SIG-M5 (cell line): ENCODE results near the gene KRT77.

Source experiments
- DNase-seq: peaks from one replicate; lab custom pipeline; 2025; lab: John Stamatoyannopoulos, UW

KRT77 gene

GRCh38 chr12:52691076-52691840 is 12.1 kb downstream of the KRT77 start:
- no peak for DNase-seq

GRCh38 chr12:52690351-52691075 is 12.8 kb downstream of the KRT77 start:
- DNase-seq: no peak

- DNase-seq: no peak
Measured at GRCh38 chr12:52689936-52690335, 13.4 kb downstream of the KRT77 start.

- DNase-seq: no peak
Measured at GRCh38 chr12:52689239-52689638, 14.1 kb downstream of the KRT77 start.

GRCh38 chr12:52688481-52688880 is 14.8 kb downstream of the KRT77 start:
- no peak for DNase-seq

- no peak for DNase-seq
Measured at GRCh38 chr12:52687497-52688385, 15.6 kb downstream of the KRT77 start.

- DNase-seq: no peak
Measured at GRCh38 chr12:52686756-52687487, 16.4 kb downstream of the KRT77 start.

- DNase-seq: no peak
Measured at GRCh38 chr12:52686063-52686462, 17.3 kb downstream of the KRT77 start.

- DNase-seq: no peak
Measured at GRCh38 chr12:52685406-52685890, 17.9 kb downstream of the KRT77 start.

- no peak for DNase-seq
Measured at GRCh38 chr12:52684431-52684830, 18.9 kb downstream of the KRT77 start.

GRCh38 chr12:52683575-52684300 is 19.6 kb downstream of the KRT77 start:
- DNase-seq: no peak

GRCh38 chr12:52682938-52683574 is 20.3 kb downstream of the KRT77 start:
- no peak for DNase-seq

- DNase-seq: no peak
Measured at GRCh38 chr12:52682381-52682660, 21.0 kb downstream of the KRT77 start.

GRCh38 chr12:52681526-52682380 is 21.6 kb downstream of the KRT77 start:
- no peak for DNase-seq

- DNase-seq: no peak
Measured at GRCh38 chr12:52680363-52680762, 23.0 kb downstream of the KRT77 start, which contains the start of gene KRT1. Gene KRT1 (minus strand): TSS chr12:52680407. CDS start chr12:52680348, 59 bp downstream.

GRCh38 chr12:52679875-52680274 is 23.4 kb downstream of the KRT77 start:
- DNase-seq: no peak

GRCh38 chr12:52677671-52678070 is 25.7 kb downstream of the KRT77 start:
- DNase-seq: no peak

- DNase-seq: no peak
Measured at GRCh38 chr12:52677126-52677525, 26.2 kb downstream of the KRT77 start.

GRCh38 chr12:52676163-52676562 is 27.2 kb downstream of the KRT77 start:
- no peak for DNase-seq

GRCh38 chr12:52675301-52675701 is 28.0 kb downstream of the KRT77 start:
- no peak for DNase-seq
